Measurements from ENCODE around the gene SERINC5.

GRCh38 chr5:80175337-80175736 lies 80.5 kb downstream of the SERINC5 start:
- TF ChIP-seq CTCF (IDR thresholded peaks at IDR 0.05; ENCODE audit: insufficient read depth, low read length): no peak
- no peak for TF ChIP-seq REST (IDR thresholded peaks at IDR 0.05; ENCODE audit: insufficient replicate concordance, low read depth)
- no peak for TF ChIP-seq POLR2AphosphoS5 (IDR thresholded peaks at IDR 0.05; ENCODE audit: low read depth)
- TF ChIP-seq GABPA (IDR thresholded peaks at IDR 0.05; ENCODE audit: low read depth): no peak
